ENCODE data around the gene LRGUK. TPM values are rescaled to one million over a fixed set of nuclear protein-coding genes. Genes with fewer than 3 reads are reported as not detected.

The LRGUK gene
- total RNA-seq, 1 experiment from 2014 or later, result 1.5 TPM

DNA sequence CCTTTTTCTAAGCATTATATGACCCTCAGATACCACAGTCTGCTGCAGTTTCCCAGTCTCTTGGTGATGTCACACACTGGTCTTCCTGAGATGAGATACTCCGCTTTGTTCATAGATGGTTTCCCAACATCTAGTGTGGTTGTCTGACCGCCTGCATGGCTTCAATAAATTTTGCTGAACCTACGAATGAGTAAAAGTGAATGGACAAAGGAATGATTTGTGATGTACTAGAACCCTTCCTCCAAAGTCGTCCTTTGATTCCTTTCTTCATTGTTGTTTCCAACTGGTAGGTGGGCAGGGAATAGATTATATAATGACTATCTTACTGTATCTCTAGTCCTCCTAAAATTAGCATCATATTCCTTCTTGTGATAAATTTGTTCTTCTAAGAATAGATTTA, 107.1 kb downstream of the LRGUK start:
- Histone ChIP-seq H4K20me1 (ENCODE audit: control insufficient read depth, insufficient read depth, insufficient read length) (no peaks in the 10 kb centered on the region), H3K56ac (ENCODE audit: insufficient read length, low read depth, low read length) (no peak overlapping the region), H3K27ac (ENCODE audit: insufficient read length, low read depth, low read length) (no peak overlapping the region), H2BK12ac (ENCODE audit: insufficient read length, low read depth, low read length) (no peak overlapping the region), H2AK5ac (ENCODE audit: insufficient read length, low read length) (no peak overlapping the region), H4K8ac (replicated peaks; ENCODE audit: insufficient read length, low read depth, low read length) (no peak overlapping the region), H3K23ac (ENCODE audit: insufficient read length, low read depth, low read length) (no peak overlapping the region), H4K91ac (ENCODE audit: insufficient read length, low read depth, low read length) (no peak overlapping the region), H2BK5ac (ENCODE audit: insufficient read length, low read length) (no peak overlapping the region), H2AFZ (ENCODE audit: low read length) (no peak overlapping the region), H2BK120ac (ENCODE audit: low read depth, low read length, poor library complexity, severe bottlenecking) (no peak overlapping the region), H3K14ac (ENCODE audit: insufficient read depth, low read length) (no peak overlapping the region), H3K4ac (ENCODE audit: low read depth, low read length) (no peak overlapping the region), H3K27me3 (ENCODE audit: insufficient read depth, low read length) (no peaks in the 10 kb centered on the region), H3K9me3 (ENCODE audit: control insufficient read depth, low read depth, low read length) (no peaks in the 10 kb centered on the region), H3K79me1 (ENCODE audit: insufficient read depth, low read depth, low read length, poor library complexity, severe bottlenecking) (no peaks in the 10 kb centered on the region), H3T11ph (ENCODE audit: low read length) (no peak overlapping the region), H3K23me2 (ENCODE audit: insufficient read length, low read depth, low read length, poor library complexity, severe bottlenecking) (no peaks in the 10 kb centered on the region), H3K4me1 (ENCODE audit: insufficient read depth, low read length) (no peaks in the 10 kb centered on the region), H3K79me2 (ENCODE audit: insufficient read depth, low read length) (no peaks in the 10 kb centered on the region), H2BK15ac (ENCODE audit: low read depth, low read length) (no peak overlapping the region), H3K18ac (ENCODE audit: insufficient read length, low read depth, low read length) (no peak overlapping the region), H4K5ac (ENCODE audit: insufficient read length, low read depth, low read length) (no peak overlapping the region), H3K9ac (ENCODE audit: extremely low read depth, insufficient read length, low read length) (no peak overlapping the region), H3K4me2 (ENCODE audit: insufficient read depth, insufficient read length, low read length) (no peak overlapping the region), H2BK20ac (ENCODE audit: low read depth, low read length, poor library complexity, severe bottlenecking) (no peak overlapping the region)
- peaks cover 24% of the 10 kb centered on the region in 2 experiments for H3K9me3 Mint-ChIP-seq
- TF ChIP-seq, protein P1, sequence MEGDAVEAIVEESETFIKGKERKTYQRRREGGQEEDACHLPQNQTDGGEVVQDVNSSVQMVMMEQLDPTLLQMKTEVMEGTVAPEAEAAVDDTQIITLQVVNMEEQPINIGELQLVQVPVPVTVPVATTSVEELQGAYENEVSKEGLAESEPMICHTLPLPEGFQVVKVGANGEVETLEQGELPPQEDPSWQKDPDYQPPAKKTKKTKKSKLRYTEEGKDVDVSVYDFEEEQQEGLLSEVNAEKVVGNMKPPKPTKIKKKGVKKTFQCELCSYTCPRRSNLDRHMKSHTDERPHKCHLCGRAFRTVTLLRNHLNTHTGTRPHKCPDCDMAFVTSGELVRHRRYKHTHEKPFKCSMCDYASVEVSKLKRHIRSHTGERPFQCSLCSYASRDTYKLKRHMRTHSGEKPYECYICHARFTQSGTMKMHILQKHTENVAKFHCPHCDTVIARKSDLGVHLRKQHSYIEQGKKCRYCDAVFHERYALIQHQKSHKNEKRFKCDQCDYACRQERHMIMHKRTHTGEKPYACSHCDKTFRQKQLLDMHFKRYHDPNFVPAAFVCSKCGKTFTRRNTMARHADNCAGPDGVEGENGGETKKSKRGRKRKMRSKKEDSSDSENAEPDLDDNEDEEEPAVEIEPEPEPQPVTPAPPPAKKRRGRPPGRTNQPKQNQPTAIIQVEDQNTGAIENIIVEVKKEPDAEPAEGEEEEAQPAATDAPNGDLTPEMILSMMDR (conservative IDR thresholded peaks at IDR 0.05), result no peak
- no peak for DNase-seq
- no peak overlapping the region for H3K27ac Mint-ChIP-seq
- H3K27me3 Mint-ChIP-seq (ENCODE audit: low read depth), result peaks cover 6% of the 10 kb centered on the region; the same call in 1 of the 2 replicates
- peaks cover 13 to 20% (median 19%) of the 10 kb centered on the region in 3 experiments for H3K36me3 Mint-ChIP-seq (ENCODE audit: insufficient read depth in 1 of 3, low read depth in 3 of 3)
- no CpG with 5 or more reads among the region's 4 CpGs for WGBS (ENCODE audit: extremely low coverage, insufficient read length, low lambda C conversion rate)
- no peak overlapping the region for H3K4me3 Mint-ChIP-seq
- H3K4me1 Mint-ChIP-seq, result no peaks in the 10 kb centered on the region
